ENCODE data around the gene TMEM178B. TPM values are rescaled to one million over a fixed set of nuclear protein-coding genes. Genes with fewer than 3 reads are reported as not detected.
"Not testable (repeated sequence)": the region's sequence is repeated elsewhere in the genome, so short reads cannot be mapped to it uniquely, and the experiment has no call there.

Gene TMEM178B
- total and polyA plus RNA-seq, 8 donors = 0.16 to 5.6 (median 3.4) TPM

GRCh38 chr7:141045842-141046620, 27.8 kb upstream of the TMEM178B start:
- Histone ChIP-seq H3K4me3 (no peak overlapping the region), H3K27ac (no peak overlapping the region), H3K4me1 (no peaks in the 10 kb centered on the region), H3K9me3 (no peaks in the 10 kb centered on the region), H3K27me3 (peaks cover 0 to 4% of the 10 kb centered on the region in 2 donors), H3K36me3 (no peaks in the 10 kb centered on the region)
- intact Hi-C loops (cut with DNase I) = no loop called here
- TF ChIP-seq, protein P1, sequence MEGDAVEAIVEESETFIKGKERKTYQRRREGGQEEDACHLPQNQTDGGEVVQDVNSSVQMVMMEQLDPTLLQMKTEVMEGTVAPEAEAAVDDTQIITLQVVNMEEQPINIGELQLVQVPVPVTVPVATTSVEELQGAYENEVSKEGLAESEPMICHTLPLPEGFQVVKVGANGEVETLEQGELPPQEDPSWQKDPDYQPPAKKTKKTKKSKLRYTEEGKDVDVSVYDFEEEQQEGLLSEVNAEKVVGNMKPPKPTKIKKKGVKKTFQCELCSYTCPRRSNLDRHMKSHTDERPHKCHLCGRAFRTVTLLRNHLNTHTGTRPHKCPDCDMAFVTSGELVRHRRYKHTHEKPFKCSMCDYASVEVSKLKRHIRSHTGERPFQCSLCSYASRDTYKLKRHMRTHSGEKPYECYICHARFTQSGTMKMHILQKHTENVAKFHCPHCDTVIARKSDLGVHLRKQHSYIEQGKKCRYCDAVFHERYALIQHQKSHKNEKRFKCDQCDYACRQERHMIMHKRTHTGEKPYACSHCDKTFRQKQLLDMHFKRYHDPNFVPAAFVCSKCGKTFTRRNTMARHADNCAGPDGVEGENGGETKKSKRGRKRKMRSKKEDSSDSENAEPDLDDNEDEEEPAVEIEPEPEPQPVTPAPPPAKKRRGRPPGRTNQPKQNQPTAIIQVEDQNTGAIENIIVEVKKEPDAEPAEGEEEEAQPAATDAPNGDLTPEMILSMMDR (IDR thresholded peaks at IDR 0.05) = no peak
- DNase-seq = no peak
- ATAC-seq = no peak

DNA sequence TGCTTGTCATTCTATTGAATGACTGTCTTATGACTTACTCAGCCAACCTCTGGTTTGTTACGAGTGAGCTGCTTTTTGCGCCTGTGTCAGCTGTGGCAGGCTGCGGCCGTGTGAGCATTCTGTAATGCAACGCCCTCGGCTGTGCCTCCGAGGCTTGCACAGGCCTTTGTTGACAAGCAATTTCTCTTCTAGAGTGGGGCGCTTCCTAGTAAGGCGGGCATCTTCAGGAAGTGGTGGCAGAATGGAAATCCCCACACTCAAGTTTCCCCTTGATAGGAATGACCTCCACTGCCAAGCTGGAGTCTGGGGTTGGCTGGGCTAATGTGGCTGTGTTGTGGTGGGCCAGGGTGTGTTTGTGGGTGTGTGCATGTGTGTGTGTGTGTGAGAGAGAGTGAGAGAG, 20.2 kb upstream of the TMEM178B start:
- Histone ChIP-seq H3K9me3 (peaks cover 0 to 7% of the 10 kb centered on the region in 2 donors), H3K36me3 (no peaks in the 10 kb centered on the region), H3K27ac (no peak overlapping the region), H3K27me3 (peaks cover 0 to 4% of the 10 kb centered on the region in 2 donors), H3K4me1 (no peaks in the 10 kb centered on the region), H3K4me3 (no peak overlapping the region)
- ATAC-seq = no peak
- DNase-seq = no peak
- intact Hi-C loops (cut with DNase I) = no loop called here
- TF ChIP-seq, protein P1 (IDR thresholded peaks at IDR 0.05) = no peak

DNA sequence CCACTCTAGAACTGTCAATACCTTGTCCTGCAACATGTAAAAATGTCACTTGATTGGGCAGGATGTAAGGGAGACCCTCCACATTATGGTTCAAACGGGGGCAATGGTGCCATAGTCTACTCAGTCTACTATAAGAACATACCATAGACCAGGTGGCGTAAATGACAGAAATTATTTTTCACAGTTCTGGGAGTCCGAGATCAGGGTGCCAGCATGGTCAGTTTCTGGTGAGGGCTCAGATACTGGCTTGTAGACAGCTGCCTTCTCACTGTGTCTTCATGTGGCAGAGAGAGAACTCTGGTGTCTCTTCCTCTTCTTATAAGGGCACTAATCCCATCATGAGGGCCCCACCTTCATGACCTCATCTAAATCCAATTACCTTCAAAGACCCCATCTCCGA, 18.7 kb upstream of the TMEM178B start:
- DNase-seq (no peak), ATAC-seq (no peak)
- intact Hi-C loops (cut with DNase I) = no loop called here
- Histone ChIP-seq H3K27ac (no peak overlapping the region), H3K27me3 (no peaks in the 10 kb centered on the region), H3K4me3 (no peak overlapping the region), H3K36me3 (no peaks in the 10 kb centered on the region), H3K4me1 (no peaks in the 10 kb centered on the region), H3K9me3 (peaks cover 0 to 7% of the 10 kb centered on the region in 2 donors)
- TF ChIP-seq, protein P1 (IDR thresholded peaks at IDR 0.05) = no peak

DNA sequence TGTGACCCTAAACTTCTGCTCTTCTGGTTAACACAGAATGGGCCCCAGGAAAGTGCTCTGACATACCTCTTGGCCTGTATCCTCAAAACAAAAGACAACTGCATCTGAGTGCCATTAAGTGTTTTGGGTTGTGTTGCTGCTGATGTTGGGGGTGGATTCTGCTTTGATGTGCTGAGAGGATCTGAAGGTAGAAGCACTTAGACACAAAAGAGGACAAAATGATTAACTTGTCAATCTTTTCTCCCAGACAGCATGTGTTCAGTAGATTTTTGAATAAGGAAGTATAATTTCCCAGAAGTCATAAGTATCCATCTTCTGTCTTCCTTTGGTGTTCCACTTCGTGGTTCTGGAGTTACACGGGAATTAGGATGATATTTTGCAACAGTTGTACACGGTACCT, 16.1 kb upstream of the TMEM178B start:
- no peak for DNase-seq
- H3K27me3 ChIP-seq = no peaks in the 10 kb centered on the region
- no peak overlapping the region for H3K27ac ChIP-seq
- H3K9me3 ChIP-seq = peaks cover 0 to 7% of the 10 kb centered on the region in 2 donors
- intact Hi-C loops (cut with DNase I) = no loop called here
- H3K4me3 ChIP-seq = no peak overlapping the region
- no peak for ATAC-seq
- TF ChIP-seq, protein P1 (IDR thresholded peaks at IDR 0.05) = no peak
- H3K4me1 ChIP-seq = no peaks in the 10 kb centered on the region
- H3K36me3 ChIP-seq = no peaks in the 10 kb centered on the region

- H3K27me3 ChIP-seq = peaks cover 16 to 50% of the 10 kb centered on the region in 2 donors
- DNase-seq; ATAC-seq; H3K36me3 ChIP-seq; H3K9me3 ChIP-seq; H3K4me3 ChIP-seq; intact Hi-C loops (cut with DNase I); H3K27ac ChIP-seq: not testable (repeated sequence)
- peaks cover 4 to 11% of the 10 kb centered on the region in 2 donors for H3K4me1 ChIP-seq
Measured at GRCh38 chr7:141067856-141068255, 6.0 kb upstream of the TMEM178B start.
